DMS114 treated with DMSO at 0.1 percent for 48 hours (cell line): ENCODE results near the gene IFNW1.

Experiments
- DNase-seq: peaks from one replicate; lab custom pipeline; 2025; ENCODE audit not compliant: unreplicated experiment; lab: John Stamatoyannopoulos, UW

The IFNW1 gene

DNA sequence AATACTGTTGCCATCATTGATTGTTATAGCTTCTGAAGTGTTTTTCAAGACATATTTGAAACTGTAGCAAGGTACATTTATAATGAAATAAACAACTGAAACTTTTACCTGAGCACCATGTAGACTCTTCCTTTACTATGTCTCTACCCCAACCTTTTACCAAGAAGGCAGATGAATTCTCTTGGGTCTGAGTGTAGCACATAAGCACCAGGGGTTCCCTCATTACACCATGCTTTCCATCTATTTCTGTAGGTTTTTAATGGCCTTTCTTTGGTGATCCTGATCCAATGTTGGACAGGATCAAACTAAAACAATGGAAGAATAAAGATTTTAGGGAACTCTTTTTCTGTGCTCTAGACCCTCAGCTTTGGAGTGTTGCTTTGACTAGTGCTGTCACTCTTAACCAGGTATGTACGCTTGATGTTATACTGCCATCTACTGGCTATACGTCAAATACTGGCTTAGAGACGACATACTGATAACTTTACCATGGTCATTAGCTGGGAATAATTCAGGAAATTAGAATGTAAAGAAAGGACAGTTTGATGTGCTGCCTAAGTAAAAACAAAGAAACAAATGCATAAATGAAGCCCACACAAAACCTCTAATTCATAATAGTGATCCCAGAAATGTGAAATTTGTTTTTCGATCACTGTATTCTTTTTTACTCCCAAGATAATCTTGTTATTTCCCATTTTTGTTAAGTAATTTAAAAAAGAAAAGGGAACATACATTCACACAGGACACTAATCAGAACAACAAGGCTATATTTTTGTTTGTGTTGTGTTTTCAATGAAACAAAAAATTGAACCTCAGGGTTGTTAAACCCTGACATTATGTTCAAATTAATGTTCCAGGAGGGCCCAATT is 30.7 kb downstream of the IFNW1 start:
- peak; percentile 32 for DNase-seq

GRCh38 chr9:21104787-21105186 is 36.8 kb downstream of the IFNW1 start:
- no peak for DNase-seq

DNA sequence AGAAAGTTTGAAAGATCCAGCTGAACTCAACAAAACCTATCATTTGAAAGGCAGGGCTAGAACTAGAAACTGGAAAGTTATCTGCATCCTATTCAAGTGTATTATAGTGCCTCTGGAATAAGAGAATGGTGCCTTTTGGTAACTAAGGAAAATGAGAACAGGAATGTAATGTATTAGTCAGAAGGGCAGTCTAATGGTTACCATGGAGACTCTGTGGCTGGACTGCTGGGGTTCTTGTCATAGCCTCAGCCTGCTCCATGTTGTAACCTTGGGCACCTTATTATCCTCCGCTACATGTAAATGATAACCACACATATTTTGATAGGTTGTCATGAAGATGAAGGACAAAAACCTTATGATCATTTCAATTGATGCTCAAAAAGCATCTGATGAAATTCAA is 39.3 kb downstream of the IFNW1 start:
- DNase-seq: no peak

GRCh38 chr9:21097817-21098216 is 43.8 kb downstream of the IFNW1 start:
- no peak for DNase-seq

- no peak for DNase-seq
Measured at GRCh38 chr9:21096901-21097255, 44.8 kb downstream of the IFNW1 start.

DNA sequence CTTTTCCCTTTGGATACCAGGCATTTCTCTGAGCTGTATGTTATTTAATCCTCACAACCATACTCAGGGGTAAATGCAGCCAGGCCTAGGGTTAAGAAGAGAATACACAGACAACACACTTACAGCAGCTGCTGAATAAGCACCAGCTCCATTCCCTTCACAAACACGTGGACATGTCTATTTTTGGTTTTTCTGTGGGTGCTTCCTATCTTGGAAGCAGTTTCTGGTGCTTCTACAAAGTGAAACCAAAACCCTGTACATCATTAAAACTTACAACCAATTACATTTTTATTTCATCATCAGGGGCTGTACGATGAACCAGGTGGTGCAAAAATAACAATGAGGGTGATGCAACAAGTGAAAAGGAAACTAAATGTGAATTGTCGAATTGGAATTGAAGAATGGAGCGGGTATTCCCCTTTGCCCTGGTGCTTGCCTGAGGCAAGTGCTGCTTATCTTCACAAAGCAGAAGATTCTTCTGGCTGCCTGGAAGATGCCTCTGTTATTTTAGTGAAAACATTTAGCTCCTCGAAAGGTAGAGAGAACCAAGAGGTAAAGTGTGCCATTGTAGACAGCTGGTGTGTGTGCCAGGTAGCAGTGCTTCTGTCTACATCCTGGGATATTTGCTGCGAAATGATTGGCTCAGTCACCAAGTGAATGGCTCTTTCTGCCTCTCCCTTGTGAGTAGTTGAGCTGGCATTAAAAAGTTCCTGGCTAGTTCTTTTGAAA is 45.3 kb downstream of the IFNW1 start:
- no peak for DNase-seq

GRCh38 chr9:21095561-21095960 is 46.1 kb downstream of the IFNW1 start:
- DNase-seq: no peak
